ENCODE data around the gene GRAMD2A.

Gene GRAMD2A

GRCh38 chr15:72216079-72216478 is 18.5 kb upstream of the GRAMD2A start:
- DNase-seq: no peak

DNA sequence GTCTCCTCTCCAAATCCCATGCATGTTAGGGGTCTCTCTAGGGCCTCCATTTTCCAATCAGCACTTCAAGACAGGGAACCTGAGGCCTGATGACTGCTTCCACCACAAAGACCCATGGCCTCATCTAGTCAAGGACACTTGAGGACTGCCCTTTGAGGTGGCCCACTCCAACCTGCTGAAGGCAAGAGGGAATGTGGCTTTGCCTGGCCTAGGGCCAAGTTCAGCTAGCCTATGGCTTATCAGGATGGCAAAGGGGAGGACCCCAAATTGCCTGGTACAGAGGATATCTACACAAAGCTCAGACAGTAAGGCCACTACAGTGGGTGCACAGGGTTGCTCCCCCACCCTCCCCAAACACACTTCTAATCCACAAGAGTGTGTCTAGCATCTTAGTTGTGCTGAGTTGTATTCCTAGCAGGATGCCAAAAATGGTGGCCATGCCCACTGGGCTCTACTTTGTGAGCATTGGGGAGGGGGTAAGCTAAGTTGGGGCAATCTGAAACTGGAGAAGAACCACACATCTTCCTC is 10.0 kb upstream of the GRAMD2A start:
- no peak for DNase-seq

DNA sequence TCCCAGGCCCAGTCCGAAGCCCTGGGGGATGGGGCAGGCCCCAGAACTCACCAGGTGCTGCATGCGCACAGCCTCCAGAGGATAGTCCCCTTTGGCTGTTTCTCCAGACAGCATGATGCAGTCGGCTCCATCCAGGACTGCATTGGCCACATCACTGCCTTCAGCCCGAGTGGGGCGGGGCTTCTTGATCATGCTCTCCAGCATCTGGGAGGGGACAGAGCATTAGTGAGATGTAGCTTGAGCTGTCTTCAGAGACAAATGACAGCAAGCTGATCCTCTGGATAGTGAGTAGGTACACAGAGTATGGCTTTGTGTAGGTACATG is 9.1 kb upstream of the GRAMD2A start:
- DNase-seq: no peak

- no peak for DNase-seq
Measured at GRCh38 chr15:72205896-72206676, 8.5 kb upstream of the GRAMD2A start.

- DNase-seq: no peak
Measured at GRCh38 chr15:72205273-72205672, 7.7 kb upstream of the GRAMD2A start.

- peak; percentile 55 for DNase-seq
Measured at GRCh38 chr15:72203507-72203837, 5.9 kb upstream of the GRAMD2A start.

GRCh38 chr15:72202801-72203506 is 5.4 kb upstream of the GRAMD2A start:
- DNase-seq: no peak

DNA sequence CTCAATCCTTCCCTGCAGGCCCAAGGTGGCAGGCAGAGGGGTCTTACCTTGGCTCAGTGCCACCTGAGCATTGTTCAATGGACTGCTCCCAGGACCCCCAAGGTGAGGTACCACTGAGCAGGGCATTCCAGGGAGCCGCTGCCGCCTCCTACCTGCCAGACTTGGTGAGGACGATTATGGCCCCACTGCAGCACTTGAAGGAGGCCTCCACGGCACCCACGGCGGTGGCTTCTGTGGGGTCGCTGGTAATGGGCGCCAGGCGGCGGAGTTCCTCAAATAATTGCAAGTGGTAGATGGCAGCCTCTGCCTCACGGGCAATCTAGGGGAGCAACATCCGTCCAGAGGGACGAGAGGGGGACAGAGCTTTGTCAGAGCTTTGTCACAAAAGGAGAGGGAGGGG is 4.7 kb upstream of the GRAMD2A start:
- DNase-seq: no peak

- no peak for DNase-seq
Measured at GRCh38 chr15:72201391-72201921, 3.9 kb upstream of the GRAMD2A start.

GRCh38 chr15:72200395-72201237 is 3.0 kb upstream of the GRAMD2A start:
- no peak for DNase-seq

DNA sequence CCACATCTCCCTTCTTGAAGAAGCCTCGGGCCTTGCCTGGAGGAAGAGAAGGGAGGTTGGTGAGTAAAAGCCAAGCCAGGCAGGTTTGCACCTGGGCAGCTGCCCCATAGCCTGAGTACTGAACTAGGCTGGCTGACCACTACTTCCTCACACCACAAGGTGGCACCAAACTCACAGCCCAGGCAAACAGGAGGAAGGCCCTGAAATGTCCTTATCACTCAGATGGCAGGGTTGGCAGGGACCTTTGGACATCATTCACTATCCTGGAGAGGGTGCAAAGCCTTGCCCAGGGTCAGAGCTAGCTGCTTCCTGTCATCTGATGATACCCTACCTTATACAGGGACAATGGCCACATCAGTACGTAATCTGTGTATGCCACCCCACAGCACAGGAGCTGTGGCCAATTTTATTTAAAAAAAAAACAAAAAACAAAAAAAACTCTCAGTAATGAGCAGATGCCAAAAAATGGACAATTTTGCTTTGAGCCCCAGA is 2.2 kb upstream of the GRAMD2A start:
- DNase-seq: peak; percentile 13

DNA sequence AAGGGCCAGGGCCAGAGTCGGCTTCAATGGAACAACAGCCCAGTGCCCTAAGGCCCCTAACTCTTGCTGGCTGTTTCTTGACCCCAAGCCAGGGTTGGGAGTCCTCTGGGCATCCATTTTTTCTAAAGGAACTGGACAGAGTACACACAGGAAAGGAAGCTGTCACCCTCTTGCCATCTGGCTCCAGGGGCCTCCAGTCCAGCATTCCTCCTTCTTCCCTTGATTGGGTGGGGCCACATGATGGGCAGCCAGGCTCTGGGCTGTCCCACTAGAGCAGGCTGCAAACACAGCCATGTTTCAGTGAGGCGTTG is 1.6 kb upstream of the GRAMD2A start:
- DNase-seq: no peak

GRCh38 chr15:72198356-72199204 is 993 bp upstream of the GRAMD2A start:
- DNase-seq: peak; percentile 69

DNA sequence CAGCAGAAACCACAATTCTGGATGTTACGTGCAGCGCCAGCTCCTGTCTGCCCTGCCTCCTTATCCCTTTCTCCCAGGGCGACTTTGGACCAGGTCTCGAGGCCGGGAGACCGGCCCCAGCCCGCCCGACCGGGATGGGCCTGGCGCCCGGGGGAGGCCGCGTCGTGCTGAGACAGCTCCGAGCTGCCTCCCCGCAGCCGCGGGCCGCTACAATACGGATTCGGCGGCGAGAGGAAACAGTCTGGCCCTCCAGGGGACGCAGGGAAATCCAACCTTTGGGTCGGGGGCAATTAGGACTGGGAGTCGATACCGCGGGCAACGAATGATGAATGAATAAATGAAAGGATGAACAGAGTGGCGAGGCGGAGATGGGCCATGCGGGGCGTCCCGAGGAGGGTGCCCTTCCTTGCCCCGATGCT is 537 bp downstream of the GRAMD2A start:
- no peak for DNase-seq

GRCh38 chr15:72196409-72197040 is 1.1 kb downstream of the GRAMD2A start:
- no peak for DNase-seq

GRCh38 chr15:72195101-72195511 is 2.5 kb downstream of the GRAMD2A start:
- no peak for DNase-seq

GRCh38 chr15:72193836-72194396 is 3.7 kb downstream of the GRAMD2A start:
- no peak for DNase-seq

DNA sequence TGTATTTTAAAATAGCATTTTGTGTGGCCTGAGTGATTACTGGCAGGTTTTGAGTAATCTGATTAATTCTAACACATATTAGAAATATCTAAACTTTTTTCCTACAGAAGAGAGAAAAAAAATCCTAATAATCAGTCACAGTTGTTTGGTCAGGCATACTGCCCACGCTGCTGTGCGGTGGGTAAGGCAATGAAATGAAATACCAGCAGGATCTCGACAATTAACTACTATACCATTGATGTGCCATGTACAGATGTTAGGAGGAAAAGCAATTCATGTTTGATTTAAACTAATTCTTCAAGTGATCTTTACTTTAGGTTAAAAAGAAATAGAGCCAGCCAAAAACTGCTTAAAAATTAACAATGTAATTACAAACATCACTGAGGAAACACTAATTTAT is 5.2 kb downstream of the GRAMD2A start:
- no peak for DNase-seq

- no peak for DNase-seq
Measured at GRCh38 chr15:72189250-72189902, 8.2 kb downstream of the GRAMD2A start.

GRCh38 chr15:72184165-72184811 is 13.3 kb downstream of the GRAMD2A start:
- no peak for DNase-seq

Measured in NCI-H2081 treated with DMSO at 0.1 percent for 48 hours (cell line).